Fibroblast of gingiva (primary cell): Measurements from ENCODE around the gene TNS3.
"Not testable (repeated sequence)": the region's sequence is repeated elsewhere in the genome, so short reads cannot be mapped to it uniquely, and the experiment has no call there.

Experiments used
- DNase-seq: peaks from one replicate; pipeline ENCODE4 v3.0.0-alpha.2; 2011; ENCODE audit warnings: low read depth

The TNS3 gene

DNA sequence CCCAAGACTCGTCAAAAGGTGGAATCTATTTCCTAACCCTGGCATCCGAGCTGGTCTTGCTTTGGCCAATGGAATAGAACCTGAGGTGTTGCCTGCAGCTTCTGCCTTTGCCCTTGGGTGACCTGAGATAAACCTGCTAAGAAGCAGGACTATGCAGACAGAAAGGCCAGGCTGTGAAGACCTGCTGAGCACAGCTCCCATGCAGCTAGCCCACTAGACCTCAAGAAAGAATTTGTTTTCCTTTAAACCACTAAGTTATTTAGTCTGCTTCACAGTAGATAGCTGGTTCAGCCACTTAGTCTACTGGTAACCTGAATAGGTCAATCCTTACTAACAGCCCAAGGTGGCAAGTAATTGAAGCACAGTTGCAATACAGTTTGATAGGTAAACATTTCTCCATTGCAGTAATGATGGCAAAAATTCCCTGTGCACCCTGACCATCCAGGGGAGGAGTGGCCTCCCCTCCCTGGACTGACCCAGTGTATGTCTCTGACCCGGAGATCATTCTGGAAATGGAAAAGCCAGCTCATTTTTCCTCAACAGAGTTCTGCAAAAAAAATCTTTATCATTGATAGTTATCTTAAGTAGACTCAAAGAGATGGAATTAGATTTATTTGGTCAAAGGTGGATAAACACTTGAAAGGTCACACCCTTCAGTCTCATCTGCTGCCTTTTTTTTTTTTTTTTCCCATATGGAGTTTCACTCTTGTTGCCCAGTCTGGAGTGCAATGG is 20.0 kb downstream of the TNS3 start:
- no peak for DNase-seq

DNA sequence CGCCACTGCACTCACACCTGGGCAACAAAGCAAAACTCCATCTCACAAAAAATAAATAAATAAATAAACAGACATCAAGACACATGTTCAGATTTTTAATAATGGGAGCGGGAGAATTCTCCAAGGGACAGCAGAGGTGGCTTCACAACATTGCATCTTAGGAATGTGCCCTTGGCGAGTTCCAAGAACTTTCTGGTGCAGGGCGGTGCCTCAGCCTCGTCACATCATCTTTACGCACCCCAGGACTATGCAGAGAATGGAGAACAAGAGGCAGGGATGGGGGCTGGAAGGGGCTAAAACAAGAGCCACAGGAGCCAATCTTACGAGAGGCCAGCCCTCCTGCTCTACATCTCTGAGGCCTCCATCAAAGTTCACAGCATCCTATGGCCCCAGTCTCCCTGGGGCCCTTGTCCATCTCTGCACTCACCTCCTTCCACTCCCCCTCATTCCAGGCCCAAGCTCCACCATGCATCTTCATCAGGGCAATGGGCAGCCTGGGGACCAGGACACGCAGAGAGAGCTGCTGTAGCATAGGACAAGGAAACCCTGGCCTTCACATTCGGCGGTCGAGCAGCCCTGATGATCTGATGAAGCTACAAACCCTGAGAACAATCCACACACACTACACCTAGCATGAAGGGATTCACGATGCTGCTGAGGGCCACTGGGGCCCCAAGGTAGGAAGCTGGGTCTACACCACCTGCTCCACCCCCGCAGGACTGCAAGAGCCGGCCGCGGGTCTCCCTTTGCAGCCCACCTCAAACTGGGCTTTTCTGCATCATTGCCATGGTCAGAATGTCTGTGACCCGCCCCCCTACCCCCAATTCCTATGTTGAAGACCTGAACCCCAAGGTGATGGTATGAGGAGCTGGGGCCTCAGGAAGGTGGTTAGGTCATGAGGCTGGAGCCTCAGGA is 22.3 kb downstream of the TNS3 start:
- DNase-seq, result no peak

DNA sequence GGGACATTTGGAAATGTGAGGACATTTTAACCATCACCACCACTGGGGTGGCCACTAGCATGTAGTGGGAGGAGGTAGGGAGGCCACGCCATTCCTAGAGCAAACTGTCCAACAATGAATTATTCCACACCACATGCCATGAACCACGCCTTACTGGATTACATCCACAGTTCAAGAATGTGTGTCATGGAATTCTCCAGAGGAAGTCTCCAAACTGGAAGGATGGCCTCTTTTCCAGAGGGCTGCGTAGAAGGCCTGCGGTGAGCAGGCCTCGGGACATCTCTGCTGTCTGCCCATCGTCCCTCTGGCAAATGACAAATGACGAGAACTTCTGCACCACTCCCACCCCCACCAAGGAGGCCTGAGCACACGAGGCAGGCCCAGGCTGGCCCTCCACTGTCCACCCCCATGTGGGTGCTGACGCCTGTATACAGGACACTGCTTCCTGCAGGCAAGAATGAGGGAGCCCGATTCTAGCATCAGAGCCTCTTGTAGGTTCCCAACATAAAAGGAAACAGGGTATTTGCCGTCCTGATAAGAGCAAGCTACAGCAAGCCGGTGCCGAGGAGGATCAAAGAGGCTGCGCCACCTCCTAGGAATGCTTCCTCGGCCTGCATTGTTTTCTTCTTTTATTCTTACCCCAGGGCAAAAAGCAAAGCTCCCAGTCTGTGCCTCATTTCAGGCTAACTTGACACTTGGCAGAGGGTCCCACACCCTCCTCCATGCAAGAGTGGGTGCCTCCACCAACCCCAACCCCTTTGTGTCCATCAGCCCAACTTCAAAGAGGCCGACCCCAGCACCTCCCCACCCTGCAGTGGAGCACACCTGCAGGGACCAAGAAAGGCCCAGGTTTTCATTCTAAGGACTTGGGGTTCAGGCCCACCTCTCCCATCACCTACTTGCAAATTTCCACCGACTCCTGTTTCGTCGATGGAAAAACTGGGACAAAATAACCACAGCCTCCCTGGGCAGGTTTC is 23.9 kb downstream of the TNS3 start:
- peak; percentile 50 for DNase-seq

DNA sequence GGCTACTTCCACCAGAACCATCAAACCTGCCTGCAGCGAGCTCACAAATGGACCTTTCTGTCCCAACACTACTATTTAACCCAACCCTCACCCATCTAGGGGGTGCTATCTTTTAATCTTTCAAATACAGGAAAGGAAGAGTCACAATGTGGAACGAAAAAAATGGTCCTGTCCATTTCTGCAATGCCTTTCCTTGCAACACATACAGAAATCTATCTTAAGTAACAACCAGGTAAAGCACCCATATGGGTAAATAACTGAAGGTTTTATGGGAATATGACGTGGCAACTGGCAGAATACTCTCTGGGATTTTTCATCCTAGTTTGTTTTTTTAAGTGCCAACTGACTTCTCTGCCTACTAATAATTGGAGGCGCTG is 24.6 kb downstream of the TNS3 start:
- no peak for DNase-seq

DNA sequence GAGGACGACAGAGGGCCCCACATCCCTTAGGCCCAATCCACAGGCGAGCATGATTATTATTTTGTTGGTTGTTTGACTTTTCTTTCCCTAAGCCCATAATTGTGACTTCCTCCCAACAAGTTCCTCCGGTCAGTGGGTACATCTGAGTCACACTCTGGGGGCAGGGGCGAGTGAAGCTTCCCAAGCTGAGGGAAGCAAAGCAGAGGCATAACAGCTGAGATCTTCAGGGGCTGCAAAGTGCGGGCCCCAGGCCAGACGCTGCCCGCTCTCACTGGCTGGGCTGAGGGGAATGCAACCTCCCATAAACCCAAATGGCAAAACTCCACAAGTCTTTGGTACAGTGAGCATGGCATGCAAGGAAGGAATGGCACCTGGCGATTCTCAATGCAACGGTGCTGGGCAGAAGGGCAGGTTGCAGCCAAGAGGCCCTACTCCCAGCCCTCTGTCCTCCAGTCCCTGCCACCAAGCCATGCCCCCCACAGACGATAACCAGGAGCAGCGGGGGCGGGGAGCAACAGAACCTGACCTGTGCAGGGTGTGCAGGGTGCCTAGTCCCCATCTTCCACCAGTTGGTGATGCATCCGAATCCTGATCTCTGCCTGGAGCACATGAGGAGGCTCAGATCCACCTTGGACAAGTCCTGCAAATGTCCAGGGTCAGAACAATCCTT is 25.3 kb downstream of the TNS3 start:
- no peak for DNase-seq

DNA sequence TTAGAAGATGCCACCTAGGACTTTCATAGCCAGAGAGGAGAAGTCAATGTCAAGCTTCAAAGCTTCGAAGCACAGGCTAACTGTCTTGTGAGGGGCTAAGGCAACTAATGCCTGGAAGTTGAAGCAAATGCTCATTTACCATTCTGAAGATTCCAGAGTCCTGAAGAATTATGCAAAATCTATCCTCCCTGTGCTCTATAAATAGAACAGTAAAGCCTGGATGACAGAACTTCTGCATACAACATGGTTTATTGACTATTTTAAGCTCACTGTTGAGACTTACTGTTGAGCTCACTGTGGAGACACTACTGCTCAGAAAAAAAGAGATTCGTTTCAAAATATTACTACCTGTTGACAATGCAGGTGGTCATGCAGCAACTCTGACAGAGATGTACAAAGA is 28.6 kb downstream of the TNS3 start:
- DNase-seq, result no peak

DNA sequence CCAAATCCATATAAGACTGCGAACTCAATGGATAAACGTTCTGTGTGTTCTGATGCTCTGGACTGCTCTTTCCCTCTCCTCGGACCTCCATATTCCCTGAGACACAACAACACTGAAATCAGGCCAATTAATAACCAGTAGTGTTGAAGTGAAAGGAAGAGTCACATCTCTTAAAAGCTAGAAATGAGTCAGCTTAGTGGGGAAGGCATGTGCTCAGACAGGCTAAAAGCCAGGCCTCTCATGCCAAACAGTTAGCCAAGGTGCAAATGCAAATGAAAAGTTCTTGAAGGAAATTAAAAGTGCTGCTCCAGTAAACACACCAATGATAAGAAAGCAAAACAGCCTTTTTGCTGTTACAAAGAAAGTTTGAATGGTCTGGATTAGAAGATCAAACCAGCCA is 29.3 kb downstream of the TNS3 start:
- DNase-seq, result peak; percentile 56

DNA sequence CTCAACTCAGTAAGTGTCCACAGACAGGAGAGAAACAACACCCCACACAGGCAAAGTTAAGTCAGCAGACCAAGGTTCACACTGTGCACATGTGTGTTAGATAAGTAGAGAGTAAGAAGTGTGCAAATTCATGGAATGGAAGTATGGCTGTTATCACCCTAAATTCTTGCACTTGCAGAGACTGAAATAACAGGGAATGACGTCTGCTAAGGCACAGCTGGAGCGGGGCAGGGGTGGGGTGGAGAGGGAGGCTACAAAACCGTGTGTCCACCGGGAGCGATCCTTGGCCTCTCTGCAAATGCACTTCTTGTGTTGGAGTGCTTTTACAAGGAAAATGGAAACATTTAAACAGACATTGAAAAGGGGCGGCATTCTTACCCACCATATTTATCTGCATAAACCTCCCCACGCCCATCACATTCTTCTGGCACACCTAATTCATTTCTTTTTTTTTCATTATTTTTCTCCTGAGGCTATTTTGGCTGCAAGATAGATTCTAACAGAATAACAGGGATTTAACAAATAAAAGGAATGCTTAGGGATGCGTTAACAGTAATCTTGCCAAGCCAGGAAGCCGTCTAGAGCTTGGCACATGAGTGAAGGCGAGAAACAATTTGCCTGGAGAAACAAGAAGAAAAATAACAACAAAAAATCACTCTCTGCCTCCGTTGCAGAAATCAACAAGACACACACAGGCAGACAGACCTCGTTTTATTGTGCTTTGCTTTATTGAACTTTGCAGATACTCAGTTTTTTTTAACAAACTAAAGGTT is 30.1 kb downstream of the TNS3 start:
- DNase-seq, result no peak

DNA sequence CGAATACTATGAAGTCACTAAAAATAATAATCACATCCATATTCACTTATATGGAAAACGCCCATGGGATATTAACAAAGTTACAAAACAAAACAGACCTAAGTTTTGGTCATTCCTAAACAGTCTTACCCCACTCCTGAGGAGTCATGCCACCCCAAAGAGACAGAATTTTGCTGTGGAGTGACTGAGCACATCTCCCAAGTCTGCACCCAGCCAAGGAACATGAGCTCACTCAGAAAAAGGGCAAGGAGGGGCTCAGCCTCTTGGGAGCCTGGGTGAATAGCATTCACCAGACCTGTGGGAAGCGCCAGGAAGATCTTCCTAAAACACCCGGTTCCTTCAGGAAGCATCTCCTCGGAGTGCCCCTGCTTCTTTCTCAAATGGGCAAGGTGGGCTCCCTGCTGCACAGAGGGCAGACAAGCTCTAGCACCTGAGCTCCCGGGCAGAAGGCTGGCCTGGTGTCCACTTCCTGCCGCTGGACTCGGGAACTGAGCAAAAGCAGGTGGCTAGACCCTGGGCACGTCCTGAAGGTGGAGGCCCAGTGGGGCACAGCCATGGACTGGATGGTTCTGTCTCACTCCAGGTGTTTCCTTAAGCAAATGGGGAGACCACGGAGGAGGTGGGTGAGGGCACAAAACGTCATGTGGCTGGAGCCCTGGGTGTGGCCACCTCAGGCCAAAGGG is 31.0 kb downstream of the TNS3 start:
- DNase-seq, result no peak

DNA sequence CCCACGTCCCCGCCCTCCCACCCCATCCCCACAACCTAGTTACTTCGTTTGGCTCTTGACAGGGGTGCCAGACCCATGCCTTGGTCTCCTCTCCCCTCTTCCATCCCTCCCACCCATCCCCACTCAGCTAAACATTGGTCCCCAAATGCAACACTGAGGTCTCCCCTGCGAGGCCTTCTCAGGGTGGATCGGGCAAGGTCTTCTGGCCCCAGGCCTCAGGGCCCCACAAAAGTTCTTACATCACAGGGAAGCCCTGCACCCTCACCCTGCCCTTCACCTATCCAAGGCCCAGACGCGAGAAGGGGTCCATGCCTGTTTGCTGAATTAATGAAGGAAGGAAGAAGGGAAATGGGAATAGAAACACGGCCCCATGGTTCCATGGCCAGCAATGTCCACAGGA is 32.0 kb downstream of the TNS3 start:
- DNase-seq, result no peak

DNA sequence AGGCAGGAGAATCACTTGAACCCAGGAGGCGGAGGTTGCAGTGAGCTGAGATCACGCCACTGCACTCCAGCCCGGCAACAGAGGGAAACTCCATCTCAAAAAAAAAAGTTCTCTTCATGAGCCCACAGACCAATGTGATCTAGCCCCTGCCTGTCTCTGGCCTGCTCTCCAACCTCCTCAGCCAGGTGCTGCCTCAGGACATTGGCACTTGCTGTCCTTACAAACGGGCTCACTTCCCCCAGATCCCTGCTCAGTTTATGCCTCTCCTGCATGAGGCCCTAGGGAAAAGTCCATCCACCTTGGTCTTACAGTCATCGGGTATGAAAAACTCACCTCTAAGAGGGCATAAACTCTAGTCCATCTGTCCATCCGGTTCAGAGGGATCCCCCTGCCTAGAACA is 32.5 kb downstream of the TNS3 start:
- DNase-seq, result no peak

DNA sequence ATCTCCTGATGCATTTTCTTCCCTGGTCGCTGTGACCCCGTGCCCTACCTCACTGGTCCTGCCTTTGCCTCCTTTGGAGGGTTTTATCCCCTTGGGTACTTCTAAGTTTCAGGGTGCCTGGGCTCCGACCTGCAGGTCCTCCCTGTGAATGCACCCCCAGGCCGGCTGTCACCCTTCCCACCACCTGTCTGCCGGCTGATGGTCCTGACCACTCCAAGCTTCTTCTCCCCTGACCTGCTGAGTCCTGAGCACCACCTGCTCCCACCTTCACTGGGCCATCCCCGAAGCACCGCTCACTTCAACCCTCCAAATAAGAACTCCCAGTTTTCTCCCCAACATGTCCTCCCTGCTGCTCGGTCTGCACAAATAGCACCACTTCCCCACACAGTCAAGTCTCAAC is 33.4 kb downstream of the TNS3 start:
- no peak for DNase-seq

DNA sequence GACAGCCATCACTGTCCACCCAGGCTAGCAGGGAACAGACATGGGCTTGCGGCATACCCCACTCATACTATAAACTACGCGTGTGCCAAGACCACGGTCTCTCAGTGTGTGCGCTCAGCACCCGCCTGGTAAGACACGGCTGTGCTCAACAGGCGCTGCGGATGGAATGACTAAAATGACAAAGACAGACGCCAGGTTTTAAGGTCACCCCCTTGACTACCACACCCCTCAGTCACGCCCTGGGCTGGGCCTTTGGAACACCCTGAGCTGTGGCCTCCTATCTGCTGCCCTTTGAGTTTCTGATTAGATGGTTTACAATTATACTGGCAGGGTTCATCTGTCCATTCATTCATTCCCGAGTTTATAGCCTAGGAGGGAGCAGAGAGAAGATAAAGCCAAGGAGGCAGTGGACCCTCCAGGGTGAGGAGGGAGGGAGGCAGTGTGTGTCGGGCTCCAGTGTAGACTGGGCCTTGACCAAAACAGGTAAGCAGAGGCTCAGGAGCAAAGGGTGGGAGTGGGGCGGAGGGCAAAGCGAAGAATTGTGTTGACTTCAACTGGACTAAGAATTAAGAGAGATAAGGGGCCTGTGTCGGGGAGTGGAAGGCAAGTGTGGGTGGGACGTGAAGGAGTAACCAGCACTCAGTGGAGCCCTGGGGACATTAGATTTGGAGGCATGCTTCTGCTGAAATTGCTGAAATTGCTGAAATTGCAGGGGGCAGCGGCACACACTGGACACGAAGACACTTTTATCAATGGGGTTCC is 35.0 kb downstream of the TNS3 start:
- no peak for DNase-seq

DNA sequence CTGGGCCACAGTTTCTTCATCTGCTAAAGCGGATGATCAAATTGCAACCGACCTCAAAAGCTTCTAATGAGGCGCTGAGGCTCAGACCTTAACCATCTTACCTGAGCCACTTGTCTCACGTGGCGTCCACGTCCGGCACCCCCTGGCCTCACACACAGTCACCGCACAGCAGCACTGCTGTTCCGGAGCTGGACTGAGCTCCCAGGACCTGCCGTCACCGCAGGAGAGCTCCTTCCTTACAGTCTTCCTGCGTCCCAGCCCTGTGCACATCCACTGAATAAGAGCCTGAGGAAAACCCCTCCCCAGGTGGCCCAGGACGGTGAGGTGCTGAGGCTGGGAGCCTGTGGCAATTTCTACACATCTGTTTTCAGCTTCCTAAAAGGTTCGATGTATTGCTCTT is 35.7 kb downstream of the TNS3 start:
- DNase-seq, result no peak

DNA sequence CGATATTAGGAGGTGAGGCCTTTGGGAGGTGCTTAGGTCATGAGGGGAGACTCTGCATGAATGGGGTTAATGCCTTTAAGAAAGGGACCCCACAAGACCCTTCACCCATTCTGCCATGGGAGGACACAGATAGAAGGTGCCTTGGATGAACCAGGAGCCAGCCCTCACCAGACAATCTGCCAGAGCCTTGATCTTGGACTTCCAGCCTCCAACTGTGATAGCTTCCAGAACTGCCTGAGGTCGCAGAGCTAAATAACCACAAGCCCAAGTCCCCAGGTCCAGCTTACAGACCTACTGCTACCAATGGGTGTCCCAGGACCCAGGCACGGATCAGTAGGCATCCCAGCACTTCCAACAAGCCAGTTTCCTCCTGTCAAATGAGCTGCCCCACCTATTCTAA is 37.5 kb downstream of the TNS3 start:
- DNase-seq, result no peak

DNA sequence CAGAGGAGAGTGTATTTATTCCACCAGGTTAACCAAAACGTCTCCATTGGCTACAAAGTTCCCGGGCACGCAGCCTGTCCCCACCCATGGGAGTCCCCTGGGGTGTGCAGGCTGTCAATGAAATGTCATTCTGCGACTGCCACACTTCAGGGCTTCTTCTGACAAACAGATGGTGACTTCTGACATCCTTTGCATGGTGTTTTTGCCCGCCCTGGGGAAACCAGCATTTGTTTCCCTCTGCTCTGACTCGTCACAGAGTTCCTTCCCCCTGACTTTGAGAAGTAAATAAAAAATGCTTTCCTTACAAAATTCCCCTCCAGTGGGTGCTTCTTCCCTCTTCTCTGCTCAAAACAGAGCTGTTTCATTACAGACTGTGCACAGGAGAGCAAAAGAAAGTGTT is 38.2 kb downstream of the TNS3 start:
- no peak for DNase-seq

DNA sequence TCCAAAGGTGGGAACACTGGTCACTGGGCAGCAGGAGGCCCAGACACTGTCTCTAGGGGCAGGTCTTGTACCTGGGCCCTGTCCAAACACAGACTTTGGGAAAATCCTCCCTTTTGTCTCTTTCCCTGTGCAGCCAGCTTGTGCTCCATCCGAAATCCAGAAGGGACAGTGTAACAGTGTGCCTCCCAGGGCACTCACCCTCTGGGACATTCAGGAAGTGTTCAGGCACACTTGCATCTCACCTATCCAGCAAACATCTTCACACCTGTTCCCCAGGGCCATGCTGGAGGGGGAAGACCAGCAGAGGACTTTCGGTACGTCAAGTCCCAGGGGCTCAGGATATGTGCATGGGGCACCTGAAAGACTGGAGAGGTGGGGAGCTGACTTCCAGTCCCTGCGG is 38.9 kb downstream of the TNS3 start:
- DNase-seq, result no peak

DNA sequence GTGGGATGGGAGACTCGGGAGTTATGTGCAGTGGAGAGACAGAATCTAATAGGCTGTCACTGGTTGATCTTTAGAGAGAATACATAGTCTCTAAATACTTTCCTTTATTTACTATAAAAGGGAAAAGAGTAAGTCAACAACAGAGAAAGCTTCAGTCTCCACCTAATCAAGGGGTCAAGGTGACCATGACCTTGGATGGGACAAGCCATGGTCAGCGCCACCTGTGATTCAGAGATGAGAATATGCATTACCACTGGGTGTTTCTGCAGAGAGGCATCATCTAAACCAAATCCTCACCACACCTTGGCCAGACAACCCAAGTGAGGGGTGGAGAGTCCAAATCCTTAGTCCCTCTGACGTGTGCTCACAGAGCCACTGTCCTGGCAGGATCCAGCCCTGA is 39.9 kb downstream of the TNS3 start:
- DNase-seq, result no peak

DNA sequence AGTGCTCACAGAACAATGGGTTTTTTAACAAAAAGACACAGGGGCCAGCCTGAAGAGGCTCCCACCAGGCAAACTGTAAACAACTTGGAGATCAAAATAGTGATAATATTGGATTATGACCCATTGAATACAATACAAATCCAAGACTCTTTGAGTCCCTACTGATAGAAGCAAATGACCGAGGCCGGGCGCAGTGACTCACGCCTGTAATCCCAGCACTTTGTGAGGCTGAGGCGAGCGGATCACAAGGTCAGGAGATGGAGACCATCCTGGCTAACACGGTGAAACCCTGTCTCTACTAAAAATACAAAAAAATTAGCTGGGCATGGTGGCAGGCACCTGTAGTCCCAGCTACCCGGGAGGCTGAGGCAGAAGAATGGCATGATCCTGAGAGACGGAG is 40.4 kb downstream of the TNS3 start:
- not testable (repeated sequence) for DNase-seq
